ENCODE results near the gene CACNG4. TPM values are rescaled to one million over a fixed set of nuclear protein-coding genes. Genes with fewer than 3 reads are reported as not detected.
A peak's percentile ranks its signal among the peaks of the same experiment; 100 is the strongest.

Gene CACNG4
- total RNA-seq: 0.74 TPM

GRCh38 chr17:66963909-66964771, at the start of gene CACNG4:
Gene CACNG4, plus strand, starts transcription at chr17:66964707. Its CDS starts 205 bp downstream, at chr17:66964912.
- Histone ChIP-seq H3K9me3 (no peaks in the 10 kb centered on the region), H3K4me3 (peak within 1 kb of the TSS; percentile 43 to 44), H3K27me3 (no peaks in the 10 kb centered on the region), H3K4me1 (peaks cover 26% of the 10 kb centered on the region), H3K36me3 (no peaks in the 10 kb centered on the region), H3K27ac (no peak within 1 kb of the TSS)
- intact Hi-C loops (cut with DNase I): no loop called here
- no peak for DNase-seq (ENCODE audit: extremely low spot score in 2 of 2)
- no peak for TF ChIP-seq POLR2AphosphoS5 (IDR thresholded peaks at IDR 0.05; ENCODE audit: insufficient read depth in 1 of 2, low read depth in 1 of 2)
- TF ChIP-seq POLR2A (IDR thresholded peaks at IDR 0.05): no peak
- TF ChIP-seq CTCF (IDR thresholded peaks at IDR 0.05): no peak

- intact Hi-C loops (cut with DNase I): no loop called here
- no peak for TF ChIP-seq POLR2AphosphoS5 (IDR thresholded peaks at IDR 0.05; ENCODE audit: insufficient read depth in 1 of 2, low read depth in 1 of 2)
- no peak for TF ChIP-seq CTCF (IDR thresholded peaks at IDR 0.05)
- no peak for TF ChIP-seq POLR2A (IDR thresholded peaks at IDR 0.05)
- no peaks in the 10 kb centered on the region for H3K4me1 ChIP-seq
- no peak overlapping the region for H3K4me3 ChIP-seq
- H3K9me3 ChIP-seq: no peaks in the 10 kb centered on the region
- no peaks in the 10 kb centered on the region for H3K27me3 ChIP-seq
- H3K27ac ChIP-seq: no peak overlapping the region
- no peaks in the 10 kb centered on the region for H3K36me3 ChIP-seq
- no peak for DNase-seq (ENCODE audit: extremely low spot score in 2 of 2)
Observed at GRCh38 chr17:66915204-66915611, 49.3 kb upstream of the CACNG4 start.

- Histone ChIP-seq H3K4me3 (no peak overlapping the region), H3K4me1 (no peaks in the 10 kb centered on the region), H3K27ac (no peak overlapping the region), H3K27me3 (no peaks in the 10 kb centered on the region), H3K9me3 (no peaks in the 10 kb centered on the region), H3K36me3 (no peaks in the 10 kb centered on the region)
- DNase-seq (ENCODE audit: extremely low spot score in 2 of 2): no peak
- intact Hi-C loops (cut with DNase I): no loop called here
- TF ChIP-seq POLR2A (IDR thresholded peaks at IDR 0.05) (no peak), CTCF (IDR thresholded peaks at IDR 0.05) (no peak), POLR2AphosphoS5 (IDR thresholded peaks at IDR 0.05; ENCODE audit: insufficient read depth in 1 of 2, low read depth in 1 of 2) (no peak)
Observed at GRCh38 chr17:66915792-66916191, 48.7 kb upstream of the CACNG4 start.

GRCh38 chr17:66916946-66917345, 47.6 kb upstream of the CACNG4 start:
- no peak for DNase-seq (ENCODE audit: extremely low spot score in 2 of 2)
- Histone ChIP-seq H3K27me3 (no peaks in the 10 kb centered on the region), H3K4me1 (no peaks in the 10 kb centered on the region), H3K36me3 (no peaks in the 10 kb centered on the region), H3K27ac (no peak overlapping the region), H3K4me3 (no peak overlapping the region), H3K9me3 (no peaks in the 10 kb centered on the region)
- TF ChIP-seq CTCF (IDR thresholded peaks at IDR 0.05) (no peak), POLR2AphosphoS5 (IDR thresholded peaks at IDR 0.05; ENCODE audit: insufficient read depth in 1 of 2, low read depth in 1 of 2) (no peak), POLR2A (IDR thresholded peaks at IDR 0.05) (no peak)
- intact Hi-C loops (cut with DNase I): no loop called here

GRCh38 chr17:66918896-66919295, 45.6 kb upstream of the CACNG4 start:
- Histone ChIP-seq H3K36me3 (no peaks in the 10 kb centered on the region), H3K4me1 (no peaks in the 10 kb centered on the region), H3K27me3 (no peaks in the 10 kb centered on the region), H3K9me3 (no peaks in the 10 kb centered on the region), H3K27ac (no peak overlapping the region), H3K4me3 (no peak overlapping the region)
- no peak for DNase-seq (ENCODE audit: extremely low spot score in 2 of 2)
- intact Hi-C loops (cut with DNase I): no loop called here
- TF ChIP-seq POLR2A (IDR thresholded peaks at IDR 0.05) (no peak), POLR2AphosphoS5 (IDR thresholded peaks at IDR 0.05; ENCODE audit: insufficient read depth in 1 of 2, low read depth in 1 of 2) (no peak), CTCF (IDR thresholded peaks at IDR 0.05) (no peak)

Measured in vagina (tissue), 2 donors.